Transverse colon (tissue), 4 donors: ENCODE measurements around the gene CATSPER1. TPM values are rescaled to one million over a fixed set of nuclear protein-coding genes. Genes with fewer than 3 reads are reported as not detected.

ENCODE experiments used
- DNase-seq: peaks from one replicate; pipeline ENCODE4 v3.0.0-alpha.2; 2019
- H3K27ac ChIP-seq, 4 donors: fragments of 200-600 bp; sonication (generic); 2 replicates each; pipeline ENCODE4 v1.5.1; 2016 to 2018; ENCODE audit warnings: inconsistent platforms in 4 of 4
- H3K27me3 ChIP-seq: fragments of 200-600 bp; sonication (generic); 2 replicates; pipeline ENCODE4 v1.5.1; 2017; ENCODE audit warnings: inconsistent platforms
- H3K36me3 ChIP-seq, 4 donors: fragments of 200-600 bp; sonication (generic); 2 replicates each; pipeline ENCODE4 v1.5.1; 2017 to 2019; ENCODE audit warnings: inconsistent platforms in 4 of 4
- H3K4me1 ChIP-seq, 4 donors: fragments of 200-600 bp; sonication (generic); 2 replicates each; pipeline ENCODE4 v1.5.1; 2017 to 2020; ENCODE audit warnings: inconsistent platforms in 4 of 4
- H3K4me3 ChIP-seq, 4 donors: fragments of 200-600 bp; sonication (generic); 1 replicate in 1 of 4; 2 replicates in 3 of 4; pipeline versions ENCODE4 v1.5.1 to v1.6.1; 2017 to 2019; ENCODE audit warnings: inconsistent platforms in 4 of 4
- H3K9me3 ChIP-seq, 2 donors: fragments of 200-600 bp; sonication (generic); 2 replicates each; pipeline ENCODE4 v1.5.1; 2017 to 2019; ENCODE audit warnings: inconsistent platforms in 2 of 2
- CTCF ChIP-seq, 5 experiments: fragments of 200-600 bp in 3 of 5; fragments of 450-650 bp in 2 of 5; sonication (generic) in 3 of 5; IDR thresholded peaks; 1 replicate in 2 of 5; 2 replicates in 3 of 5; pipeline ENCODE4 v1.5.1; 2016 to 2017; ENCODE audit warnings: antibody characterized with exemption in 5 of 5, inconsistent platforms in 3 of 5, mild to moderate bottlenecking in 2 of 5, moderate library complexity in 1 of 5
- EP300 ChIP-seq: sonication (generic); formaldehyde crosslinking; IDR thresholded peaks from one replicate; pipeline ENCODE4 v1.6.1; 2017; ENCODE audit warnings: antibody characterized with exemption, low read depth
- POLR2A ChIP-seq: fragments of 450-650 bp; IDR thresholded peaks from one replicate; pipeline ENCODE4 v1.6.1; 2016; ENCODE audit warnings: antibody characterized with exemption, mild to moderate bottlenecking, moderate library complexity
- POLR2AphosphoS5 ChIP-seq, 3 donors: sonication (generic); formaldehyde crosslinking; IDR thresholded peaks; one replicate each; pipeline ENCODE4 v1.6.1; 2016; ENCODE audit warnings: antibody characterized with exemption in 3 of 3
- WGBS, 2 donors: methylation state at CpG; one replicate each; pipeline ENCODE4 v1.1.5; 2018; ENCODE audit warnings: low coverage in 1 of 2; 5-methylcytosine and 5-hydroxymethylcytosine counted together
- in situ Hi-C, 4 donors: fragments of 200-750 bp; cut with MboI; loops; one replicate each; pipeline versions ENCODE4 v1.15.0 to v1.15.1; 2017; ENCODE audit warnings: low sequenced_read_pairs in 3 of 4, low pct_ligation_motif_present in 1 of 4, low pct_unique_long_range_greater_than_20kb in 1 of 4
- intact Hi-C: fragments of 100-400 bp; cut with DNase I; formaldehyde crosslinking; loops from one replicate; pipeline ENCODE4 v1.15.1; 2023; ENCODE audit warnings: low total_unique reads
- total RNA-seq, 4 donors: library from RNA; depleted of rRNA; stranded (reverse); fragments of >200 nt; gene quantifications; one replicate each; pipeline ENCODE4 v1.1.0, GENCODE V29; 2016

The CATSPER1 gene
- total RNA-seq, 4 donors from 2014 or later, result not detected

- WGBS, 2 donors, result 82 to 84% methylated on average over 5 of the region's 5 CpGs
- H3K27me3 ChIP-seq, result no peaks in the 10 kb centered on the region
- DNase-seq, result no peak
- H3K36me3 ChIP-seq, result no peaks in the 10 kb centered on the region
- H3K9me3 ChIP-seq, result no peaks in the 10 kb centered on the region
- no peak overlapping the region for H3K4me3 ChIP-seq
- in situ Hi-C loops (loop anchor here (10.0 to 25.0 kb wide), 4 partner anchors 105 to 305 kb away; partner anchors contain the start of genes CTSW (in 3 of the 4), CCDC85B (in 2 of the 4), FIBP (in 2 of the 4) and KAT5 (in 2 of the 4)), intact Hi-C loops (loop anchor here (5.0 kb wide), 1 partner anchor 110 kb away; no protein-coding TSS in a partner anchor)
- TF ChIP-seq POLR2AphosphoS5 (IDR thresholded peaks at IDR 0.05), result no peak
- TF ChIP-seq CTCF (IDR thresholded peaks at IDR 0.05), result no peak
- TF ChIP-seq POLR2A, result no peak
- TF ChIP-seq EP300, result no peak
- peaks cover 0 to 12% (median 0%) of the 10 kb centered on the region in 4 donors for H3K4me1 ChIP-seq
- no peak overlapping the region for H3K27ac ChIP-seq
Measured at GRCh38 chr11:65992056-65992455, 34.2 kb downstream of the CATSPER1 start.

- H3K27ac ChIP-seq, result peak overlapping the region in 2 of 4 donors; percentile 5 to 14
- WGBS, 2 donors, result 15 to 36% methylated on average over 5 to 10 of the region's 10 CpGs
- in situ Hi-C loops (loop anchor here (10.0 to 25.0 kb wide), 4 partner anchors 102 to 302 kb away; partner anchors contain the start of genes FIBP (in 3 of the 4), CCDC85B (in 2 of the 4), CTSW (in 2 of the 4) and KAT5 (in 2 of the 4)), intact Hi-C loops (loop anchor here (10.0 kb wide), 1 partner anchor 284 kb away; no protein-coding TSS in a partner anchor)
- H3K36me3 ChIP-seq, result no peaks in the 10 kb centered on the region
- peak; percentile 86 to 99 (median 88) for TF ChIP-seq CTCF (IDR thresholded peaks at IDR 0.05)
- no peak for TF ChIP-seq EP300
- no peak for TF ChIP-seq POLR2A
- TF ChIP-seq POLR2AphosphoS5 (IDR thresholded peaks at IDR 0.05), result peak in 2 of 3 donors; percentile 46 to 60
- no peaks in the 10 kb centered on the region for H3K9me3 ChIP-seq
- H3K27me3 ChIP-seq, result no peaks in the 10 kb centered on the region
- peaks cover 0 to 4% (median 0%) of the 10 kb centered on the region in 4 donors for H3K4me1 ChIP-seq
- peak; percentile 94 for DNase-seq
- H3K4me3 ChIP-seq, result no peak overlapping the region
Measured at GRCh38 chr11:65988791-65989592, 37.3 kb downstream of the CATSPER1 start.

- intact Hi-C loops (loop anchor here (10.0 kb wide), 1 partner anchor 283 kb away; no protein-coding TSS in a partner anchor), in situ Hi-C loops (loop anchor here (10.0 to 25.0 kb wide), 4 partner anchors 100 to 300 kb away; partner anchors contain the start of genes FIBP (in 3 of the 4), CCDC85B (in 2 of the 4), CTSW (in 2 of the 4) and KAT5 (in 2 of the 4))
- WGBS, 2 donors, result 81% methylated on average over 9 of the region's 9 CpGs; no CpG with 5 or more reads in 1 of the 2 donors
- Histone ChIP-seq H3K27me3 (no peaks in the 10 kb centered on the region), H3K36me3 (no peaks in the 10 kb centered on the region), H3K4me1 (peaks cover 0 to 4% (median 0%) of the 10 kb centered on the region in 4 donors), H3K4me3 (no peak overlapping the region), H3K9me3 (no peaks in the 10 kb centered on the region), H3K27ac (no peak overlapping the region)
- no peak for TF ChIP-seq POLR2AphosphoS5 (IDR thresholded peaks at IDR 0.05)
- TF ChIP-seq CTCF (IDR thresholded peaks at IDR 0.05), result no peak
- no peak for TF ChIP-seq POLR2A
- TF ChIP-seq EP300, result no peak
- no peak for DNase-seq
Measured at GRCh38 chr11:65987336-65987735, 38.9 kb downstream of the CATSPER1 start.

- H3K4me1 ChIP-seq, result no peaks in the 10 kb centered on the region
- no peaks in the 10 kb centered on the region for H3K27me3 ChIP-seq
- peaks cover 0 to 6% (median under 1%) of the 10 kb centered on the region in 4 donors for H3K36me3 ChIP-seq
- no peak for DNase-seq
- H3K4me3 ChIP-seq, result no peak overlapping the region
- WGBS, 2 donors, result 79% methylated on average over 5 of the region's 5 CpGs; no CpG with 5 or more reads in 1 of the 2 donors
- intact Hi-C loops (loop anchor here (5.0 to 10.0 kb wide), 2 partner anchors 279 to 1791 kb away; no protein-coding TSS in a partner anchor), in situ Hi-C loops (loop anchor here (10.0 to 25.0 kb wide), 4 partner anchors 96 to 296 kb away; partner anchors contain the start of genes FIBP (in 3 of the 4), CCDC85B (in 2 of the 4), CTSW (in 2 of the 4) and KAT5 (in 2 of the 4))
- TF ChIP-seq CTCF (IDR thresholded peaks at IDR 0.05), result no peak
- TF ChIP-seq POLR2AphosphoS5 (IDR thresholded peaks at IDR 0.05), result no peak
- no peak for TF ChIP-seq EP300
- TF ChIP-seq POLR2A, result no peak
- H3K9me3 ChIP-seq, result no peaks in the 10 kb centered on the region
- H3K27ac ChIP-seq, result no peak overlapping the region
Measured at GRCh38 chr11:65983589-65983987, 42.7 kb downstream of the CATSPER1 start.
